ENCODE results near the gene FBN3.
"Not testable (repeated sequence)": the region's sequence is repeated elsewhere in the genome, so short reads cannot be mapped to it uniquely, and the experiment has no call there.

Gene FBN3

DNA sequence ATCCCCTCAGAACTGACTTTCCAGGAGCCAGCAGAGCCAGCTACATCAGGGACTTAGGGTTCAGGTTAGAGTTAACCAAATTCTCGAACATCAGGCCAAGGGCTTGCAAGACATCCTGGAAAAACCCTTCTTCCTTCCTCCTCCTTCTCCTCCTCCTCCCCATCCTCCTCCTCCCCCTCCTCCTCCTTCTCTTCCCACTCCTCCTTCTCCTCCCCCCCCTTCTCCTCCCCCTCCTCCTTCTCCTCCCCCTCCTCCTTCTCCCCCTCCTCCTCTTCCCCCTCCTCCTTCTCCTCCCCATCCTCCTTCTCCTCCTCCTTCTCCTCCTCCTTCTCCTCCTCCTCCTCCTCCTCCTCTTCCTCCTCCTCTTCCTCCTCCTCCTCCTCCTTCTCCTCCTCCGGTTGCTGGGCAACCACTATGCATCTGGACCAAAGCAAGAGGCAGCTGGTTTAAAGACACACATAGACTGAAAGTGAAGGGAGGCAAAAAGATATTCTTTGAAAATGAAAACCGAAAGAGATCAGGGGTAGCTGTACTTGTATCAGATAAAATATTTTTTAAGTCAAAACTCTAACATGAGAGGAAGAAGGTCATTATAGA lies 102.7 kb downstream of the FBN3 start:
- DNase-seq, result no peak

- DNase-seq, result no peak
Measured at GRCh38 chr19:8045872-8046568, 103.4 kb downstream of the FBN3 start.

GRCh38 chr19:8044018-8044417 lies 105.4 kb downstream of the FBN3 start:
- no peak for DNase-seq

GRCh38 chr19:8042900-8043299 lies 106.5 kb downstream of the FBN3 start:
- DNase-seq, result no peak

GRCh38 chr19:8041531-8041931 lies 107.9 kb downstream of the FBN3 start:
- DNase-seq, result no peak

DNA sequence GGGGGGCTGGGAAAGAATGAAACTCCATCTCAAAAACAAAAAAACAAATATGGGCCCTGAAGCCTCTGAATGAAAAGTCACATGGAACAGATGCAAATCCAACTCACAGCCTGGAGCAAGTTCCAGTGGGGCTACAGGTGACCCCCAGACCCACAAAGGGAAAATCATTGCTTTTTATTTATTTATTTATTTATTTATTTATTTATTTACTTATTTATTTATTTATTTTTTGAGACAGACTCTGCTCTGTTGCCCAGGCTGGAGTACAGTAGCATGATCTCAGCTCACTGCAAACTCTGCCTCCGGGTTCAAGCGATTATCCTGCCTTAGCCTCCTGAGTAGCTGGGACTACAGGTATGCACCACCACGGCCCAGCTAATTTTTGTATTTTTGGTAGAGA lies 110.2 kb downstream of the FBN3 start:
- no peak for DNase-seq

GRCh38 chr19:8038815-8039214 lies 110.6 kb downstream of the FBN3 start:
- DNase-seq, result no peak

GRCh38 chr19:8036434-8037099 lies 112.8 kb downstream of the FBN3 start:
- DNase-seq, result peak; percentile 13

- DNase-seq, result no peak
Measured at GRCh38 chr19:8034178-8034525, 115.2 kb downstream of the FBN3 start.

DNA sequence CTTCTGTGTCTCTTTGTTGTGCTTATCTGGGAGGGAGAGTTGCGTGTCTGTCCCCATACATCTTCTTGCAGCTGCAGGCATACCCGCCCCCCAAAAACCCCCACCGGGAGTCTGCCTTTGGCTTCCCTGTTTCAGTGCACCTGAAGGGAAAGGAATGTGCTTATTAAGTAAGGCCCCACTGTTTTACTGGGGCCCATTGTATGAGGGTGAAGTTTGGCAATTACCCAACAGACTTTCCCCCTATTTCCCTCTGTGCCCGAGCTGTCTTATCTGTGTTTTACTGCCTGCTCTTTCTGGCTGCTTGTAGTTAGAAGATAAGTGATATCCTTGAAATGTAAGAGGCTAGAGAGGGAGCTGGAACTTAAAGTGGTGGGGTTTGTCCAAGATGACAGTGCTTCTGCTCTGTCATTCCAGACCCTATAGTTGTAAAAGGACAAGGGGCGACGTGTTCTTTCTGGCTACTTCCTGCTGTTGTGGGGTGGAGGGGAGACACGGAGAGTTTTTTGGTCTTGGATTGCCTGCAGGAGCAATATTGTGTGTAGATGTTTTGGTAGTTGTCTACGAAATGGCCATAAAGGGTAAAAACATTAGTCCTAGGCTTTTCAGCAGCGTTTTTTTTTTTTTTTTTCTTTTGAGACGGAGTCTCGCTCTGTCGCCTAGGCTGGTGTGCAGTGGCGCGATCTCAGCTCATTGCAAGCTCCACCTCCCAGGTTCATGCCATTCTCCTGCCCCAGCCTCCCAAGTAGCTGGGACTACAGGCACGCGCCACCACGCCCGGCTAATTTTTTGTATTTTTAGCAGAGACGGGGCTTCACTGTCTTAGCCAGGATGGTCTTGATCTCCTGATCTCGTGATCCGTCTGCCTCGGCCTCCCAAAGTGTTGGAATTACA lies 115.9 kb downstream of the FBN3 start:
- DNase-seq, result not testable (repeated sequence)

DNA sequence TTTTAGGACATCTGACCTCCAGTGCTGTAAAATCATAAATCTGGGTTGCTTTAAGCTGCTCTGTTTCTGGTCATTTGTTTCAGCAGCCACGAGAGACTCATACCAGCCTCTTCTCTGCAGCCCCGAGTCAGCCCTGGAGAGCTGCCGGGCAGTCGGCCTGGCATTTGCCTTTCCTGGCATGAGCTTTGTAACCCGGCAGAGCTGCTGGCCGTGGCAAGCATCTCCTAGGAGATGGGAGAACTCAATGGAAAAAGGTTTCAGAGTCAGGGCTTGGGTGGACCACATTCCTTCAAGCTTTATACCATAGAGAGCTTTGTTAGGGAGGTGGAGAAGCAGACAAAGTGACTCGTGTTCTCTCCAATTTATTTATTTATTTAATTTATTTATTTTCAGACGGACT lies 118.4 kb downstream of the FBN3 start:
- DNase-seq, result no peak

- no peak for DNase-seq
Measured at GRCh38 chr19:8028951-8029491, 120.4 kb downstream of the FBN3 start.

- DNase-seq, result no peak
Measured at GRCh38 chr19:8025316-8025715, 124.1 kb downstream of the FBN3 start.

GRCh38 chr19:8024256-8024655 lies 125.1 kb downstream of the FBN3 start:
- not testable (repeated sequence) for DNase-seq

- no peak for DNase-seq
Measured at GRCh38 chr19:8023371-8023770, 126.0 kb downstream of the FBN3 start.

DNA sequence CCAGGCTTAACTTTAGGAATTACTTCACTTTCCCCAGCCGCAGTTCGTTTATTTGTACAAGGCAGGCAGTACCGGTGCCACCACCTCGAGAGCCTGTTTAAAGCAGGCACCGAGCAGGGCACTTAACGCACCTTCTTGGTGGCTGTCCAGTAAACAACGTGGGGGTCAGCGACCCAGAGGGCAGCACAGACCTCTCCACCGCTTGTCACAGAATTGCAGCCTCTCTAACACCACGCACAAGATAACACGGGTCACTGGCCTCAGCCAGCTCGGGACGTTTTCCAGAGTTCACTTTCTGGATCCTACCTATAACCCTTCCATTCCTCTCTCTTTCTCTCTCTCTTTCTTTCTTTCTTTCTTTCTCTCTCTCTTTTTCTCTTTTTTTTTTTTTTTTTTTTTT lies 127.1 kb downstream of the FBN3 start:
- DNase-seq, result no peak

GRCh38 chr19:8021374-8021773 lies 128.0 kb downstream of the FBN3 start:
- no peak for DNase-seq

GRCh38 chr19:8020681-8021080 lies 128.7 kb downstream of the FBN3 start:
- DNase-seq, result no peak

DNA sequence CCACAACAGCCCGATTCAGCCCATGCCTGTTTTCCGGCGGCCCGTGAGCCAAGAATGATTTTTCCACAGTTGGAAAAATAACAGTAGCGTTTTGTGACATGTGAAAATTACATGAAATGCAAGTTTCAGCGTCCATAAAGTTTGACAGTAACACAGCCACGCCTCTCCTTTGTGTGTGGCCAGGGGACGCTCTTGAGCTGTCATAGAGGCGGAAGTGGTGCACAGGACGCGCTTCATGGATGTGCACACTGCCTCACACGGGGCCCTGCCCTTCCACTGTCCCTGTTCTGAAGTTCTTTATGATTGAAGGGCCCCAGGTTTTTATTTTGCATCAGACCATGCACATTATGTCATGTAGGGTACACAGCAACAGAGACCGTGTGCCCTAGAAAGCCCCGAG lies 131.6 kb downstream of the FBN3 start:
- DNase-seq, result no peak

All from COR-L47 (cell line).